Neural progenitor cell (in vitro differentiated cells): Measurements from ENCODE around the gene TMEM185B. TPM values are rescaled to one million over a fixed set of nuclear protein-coding genes. Genes with fewer than 3 reads are reported as not detected.

Experiments
- DNase-seq: peaks from one replicate; pipeline ENCODE4 v3.0.0-alpha.2; 2016; ENCODE audit warnings: low spot score
- H2AFZ ChIP-seq: fragments of 200-600 bp; sonication (generic); replicated peaks from 2 replicates; pipeline ENCODE4 v1.6.1; 2016; ENCODE audit warnings: antibody characterized with exemption
- H3F3A ChIP-seq: fragments of 200-600 bp; sonication (generic); 2 replicates; pipeline ENCODE4 v1.6.1; 2016; ENCODE audit warnings: antibody characterized with exemption, low read depth
- H3K27ac ChIP-seq: fragments of 200-600 bp; sonication (generic); 2 replicates; pipeline ENCODE4 v1.5.1; 2016; ENCODE audit warnings: mild to moderate bottlenecking
- H3K27me3 ChIP-seq: fragments of 200-600 bp; sonication (generic); 2 replicates; pipeline ENCODE4 v1.6.1; 2016; ENCODE audit warnings: mild to moderate bottlenecking, moderate library complexity
- H3K36me3 ChIP-seq: fragments of 200-600 bp; sonication (generic); 2 replicates; pipeline ENCODE4 v1.5.1; 2016
- H3K4me1 ChIP-seq: fragments of 200-600 bp; sonication (generic); 2 replicates; pipeline ENCODE4 v1.6.1; 2016; ENCODE audit warnings: mixed run types
- H3K4me2 ChIP-seq: fragments of 200-600 bp; sonication (generic); 2 replicates; pipeline ENCODE4 v1.6.1; 2016
- H3K4me3 ChIP-seq: fragments of 200-600 bp; sonication (generic); 2 replicates; pipeline ENCODE4 v1.5.1; 2016
- H3K79me2 ChIP-seq: fragments of 200-600 bp; sonication (generic); 2 replicates; pipeline ENCODE4 v1.6.1; 2016; ENCODE audit warnings: low read depth
- H3K9ac ChIP-seq: fragments of 200-600 bp; sonication (generic); 2 replicates; pipeline ENCODE4 v1.6.1; 2016
- H3K9me3 ChIP-seq: fragments of 200-600 bp; sonication (generic); 2 replicates; pipeline ENCODE4 v1.5.1; 2016; ENCODE audit warnings: low read depth
- H4K20me1 ChIP-seq: fragments of 200-600 bp; sonication (generic); 2 replicates; pipeline ENCODE4 v1.6.1; 2016; ENCODE audit warnings: low read depth
- H3K27ac Mint-ChIP-seq: 3 replicates; pipeline ENCODE4 v1.8.0; 2021; ENCODE audit warnings: mixed read lengths
- H3K27me3 Mint-ChIP-seq: 2 replicates; pipeline ENCODE4 v1.8.0; 2022; ENCODE audit warnings: low read depth, mild to moderate bottlenecking, inconsistent platforms, moderate library complexity, mixed read lengths; ENCODE audit not compliant: insufficient read depth
- H3K36me3 Mint-ChIP-seq: 3 replicates; pipeline ENCODE4 v1.8.0; 2021; ENCODE audit warnings: mixed read lengths
- H3K4me1 Mint-ChIP-seq: 3 replicates; pipeline ENCODE4 v1.8.0; 2021; ENCODE audit warnings: mixed read lengths
- H3K4me3 Mint-ChIP-seq: 3 replicates; pipeline ENCODE4 v1.8.0; 2021; ENCODE audit warnings: mild to moderate bottlenecking, moderate library complexity, mixed read lengths
- H3K9me3 Mint-ChIP-seq: 3 replicates; pipeline ENCODE4 v1.8.0; 2020; ENCODE audit warnings: mixed read lengths
- EZH2 ChIP-seq: fragments of 200-600 bp; sonication (generic); IDR thresholded peaks from 2 replicates; pipeline ENCODE4 v1.6.1; 2017; ENCODE audit warnings: antibody characterized with exemption, mild to moderate bottlenecking, moderate library complexity
- EZH2phosphoT487 ChIP-seq: fragments of 200-600 bp; sonication (generic); IDR thresholded peaks from 2 replicates; pipeline ENCODE4 v1.6.1; 2017; ENCODE audit warnings: antibody characterized with exemption
- total RNA-seq: library from RNA; depleted of rRNA; stranded (reverse); fragments of >200 nt; gene quantifications from 2 replicates; pipeline ENCODE4 v1.2.3, GENCODE V29; 2015; ENCODE audit warnings: low replicate concordance
- TF ChIP-seq, protein P1 (sequence below): fragments of 200-600 bp; sonication (generic); IDR thresholded peaks from 2 replicates; pipeline ENCODE4 v1.5.1; 2017; ENCODE audit warnings: antibody characterized with exemption, mild to moderate bottlenecking

TMEM185B gene
- total RNA-seq, 1 donor from 2014 or later: 11.1 TPM

DNA sequence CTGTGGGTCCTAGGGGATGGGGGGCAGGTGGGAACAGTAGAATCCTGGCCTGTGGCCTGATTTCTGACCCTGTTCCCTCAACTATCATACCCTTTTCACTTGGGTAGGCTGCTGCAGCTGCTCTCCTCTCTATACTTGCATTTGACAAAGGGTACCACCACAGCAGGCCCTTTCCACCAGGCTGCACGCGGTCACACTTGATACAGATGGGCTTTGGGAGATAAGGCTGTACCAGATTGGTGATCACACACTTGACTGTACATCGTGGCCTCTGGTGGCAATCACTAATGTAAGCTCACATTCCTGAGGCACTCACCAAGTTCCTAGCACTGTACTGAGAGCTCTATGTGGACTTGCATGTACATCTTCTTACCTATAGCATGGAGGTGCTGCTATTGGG lies 27.9 kb upstream of the TMEM185B start:
- TF ChIP-seq, protein P1, sequence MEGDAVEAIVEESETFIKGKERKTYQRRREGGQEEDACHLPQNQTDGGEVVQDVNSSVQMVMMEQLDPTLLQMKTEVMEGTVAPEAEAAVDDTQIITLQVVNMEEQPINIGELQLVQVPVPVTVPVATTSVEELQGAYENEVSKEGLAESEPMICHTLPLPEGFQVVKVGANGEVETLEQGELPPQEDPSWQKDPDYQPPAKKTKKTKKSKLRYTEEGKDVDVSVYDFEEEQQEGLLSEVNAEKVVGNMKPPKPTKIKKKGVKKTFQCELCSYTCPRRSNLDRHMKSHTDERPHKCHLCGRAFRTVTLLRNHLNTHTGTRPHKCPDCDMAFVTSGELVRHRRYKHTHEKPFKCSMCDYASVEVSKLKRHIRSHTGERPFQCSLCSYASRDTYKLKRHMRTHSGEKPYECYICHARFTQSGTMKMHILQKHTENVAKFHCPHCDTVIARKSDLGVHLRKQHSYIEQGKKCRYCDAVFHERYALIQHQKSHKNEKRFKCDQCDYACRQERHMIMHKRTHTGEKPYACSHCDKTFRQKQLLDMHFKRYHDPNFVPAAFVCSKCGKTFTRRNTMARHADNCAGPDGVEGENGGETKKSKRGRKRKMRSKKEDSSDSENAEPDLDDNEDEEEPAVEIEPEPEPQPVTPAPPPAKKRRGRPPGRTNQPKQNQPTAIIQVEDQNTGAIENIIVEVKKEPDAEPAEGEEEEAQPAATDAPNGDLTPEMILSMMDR: no peak
- TF ChIP-seq EZH2: no peak
- TF ChIP-seq EZH2phosphoT487: no peak
- no peaks in the 10 kb centered on the region for H3K36me3 ChIP-seq
- H2AFZ ChIP-seq: no peak overlapping the region
- Mint-ChIP-seq H3K27ac (no peak overlapping the region), H3K4me1 (peaks cover 34% of the 10 kb centered on the region), H3K27me3 (peaks cover 24% of the 10 kb centered on the region), H3K9me3 (no peaks in the 10 kb centered on the region), H3K36me3 (peaks cover 4% of the 10 kb centered on the region), H3K4me3 (peak overlapping the region; percentile 46)
- no peak overlapping the region for H3K4me2 ChIP-seq
- no peak overlapping the region for H3K27ac ChIP-seq
- no peak overlapping the region for H3K9ac ChIP-seq
- H3K4me1 ChIP-seq: peaks cover 33% of the 10 kb centered on the region
- H3K27me3 ChIP-seq: peaks cover 32% of the 10 kb centered on the region
- H3F3A ChIP-seq: peaks cover 15% of the 10 kb centered on the region
- peaks cover 9% of the 10 kb centered on the region for H4K20me1 ChIP-seq
- no peak for DNase-seq
- H3K9me3 ChIP-seq: no peaks in the 10 kb centered on the region
- no peak overlapping the region for H3K4me3 ChIP-seq
- H3K79me2 ChIP-seq: peaks cover 23% of the 10 kb centered on the region

DNA sequence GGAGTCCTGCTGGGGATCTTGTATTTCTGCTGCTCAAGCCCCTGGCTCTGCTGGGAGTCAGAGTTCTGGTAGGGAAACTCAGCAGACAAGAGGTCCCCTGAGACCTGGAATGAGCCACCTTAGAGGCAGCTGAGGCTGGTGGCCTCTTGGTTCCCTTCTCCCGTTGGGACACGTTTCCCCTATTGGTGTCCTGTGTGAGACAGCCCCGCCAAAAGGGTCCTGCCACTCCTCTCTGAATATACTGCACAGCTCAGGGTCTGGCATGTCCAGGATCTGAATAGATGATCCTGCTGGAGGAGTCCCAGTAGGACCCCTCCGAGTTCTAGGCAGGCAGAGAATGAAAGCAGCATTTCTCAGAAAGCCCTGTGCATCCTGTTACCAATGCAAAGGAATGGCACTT lies 27.4 kb upstream of the TMEM185B start:
- peaks cover 19% of the 10 kb centered on the region for H3K79me2 ChIP-seq
- peaks cover 37% of the 10 kb centered on the region for H3K4me1 ChIP-seq
- H3K4me2 ChIP-seq: no peak overlapping the region
- no peak overlapping the region for H3K4me3 ChIP-seq
- TF ChIP-seq, protein P1: no peak
- no peak for TF ChIP-seq EZH2phosphoT487
- no peak for TF ChIP-seq EZH2
- Mint-ChIP-seq H3K27me3 (peaks cover 25% of the 10 kb centered on the region), H3K27ac (no peak overlapping the region), H3K36me3 (peaks cover 2% of the 10 kb centered on the region), H3K4me1 (peaks cover 38% of the 10 kb centered on the region), H3K9me3 (no peaks in the 10 kb centered on the region), H3K4me3 (no peak overlapping the region)
- H4K20me1 ChIP-seq: peaks cover 9% of the 10 kb centered on the region
- peaks cover 15% of the 10 kb centered on the region for H3F3A ChIP-seq
- no peaks in the 10 kb centered on the region for H3K36me3 ChIP-seq
- H3K27ac ChIP-seq: no peak overlapping the region
- no peak overlapping the region for H2AFZ ChIP-seq
- H3K9me3 ChIP-seq: no peaks in the 10 kb centered on the region
- no peak overlapping the region for H3K9ac ChIP-seq
- H3K27me3 ChIP-seq: peaks cover 32% of the 10 kb centered on the region
- DNase-seq: no peak

DNA sequence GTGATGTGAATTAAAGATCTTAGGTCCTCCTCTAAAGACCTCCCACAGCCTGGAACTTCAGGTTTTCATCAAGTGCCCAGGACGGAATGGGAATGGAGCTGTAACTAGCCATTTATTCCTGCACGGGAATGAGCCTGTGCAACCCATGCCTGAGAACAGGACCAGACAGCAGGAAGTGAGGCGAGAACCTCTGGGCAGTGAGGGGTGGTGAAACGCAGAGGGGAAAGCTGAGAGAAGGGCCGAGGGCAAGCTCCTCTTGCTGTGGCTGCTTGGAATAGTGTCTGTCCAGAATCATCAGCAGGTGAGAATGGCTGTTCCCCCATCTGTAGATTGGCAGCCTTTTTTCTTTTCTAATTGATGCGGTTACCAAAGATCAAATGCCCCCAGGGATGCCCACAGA lies 24.7 kb upstream of the TMEM185B start:
- H3K36me3 ChIP-seq: no peaks in the 10 kb centered on the region
- no peak overlapping the region for H3K4me3 ChIP-seq
- no peaks in the 10 kb centered on the region for H3K79me2 ChIP-seq
- H2AFZ ChIP-seq: no peak overlapping the region
- no peak for DNase-seq
- H3K9ac ChIP-seq: no peak overlapping the region
- Mint-ChIP-seq H3K36me3 (no peaks in the 10 kb centered on the region), H3K4me3 (no peak overlapping the region), H3K4me1 (peaks cover 36% of the 10 kb centered on the region), H3K27me3 (peaks cover 15% of the 10 kb centered on the region), H3K9me3 (no peaks in the 10 kb centered on the region), H3K27ac (no peak overlapping the region)
- no peaks in the 10 kb centered on the region for H4K20me1 ChIP-seq
- H3K27me3 ChIP-seq: peaks cover 28% of the 10 kb centered on the region
- no peaks in the 10 kb centered on the region for H3K9me3 ChIP-seq
- no peak overlapping the region for H3K4me2 ChIP-seq
- peaks cover 4% of the 10 kb centered on the region for H3F3A ChIP-seq
- TF ChIP-seq, protein P1: no peak
- no peak for TF ChIP-seq EZH2phosphoT487
- TF ChIP-seq EZH2: no peak
- peaks cover 24% of the 10 kb centered on the region for H3K4me1 ChIP-seq
- no peak overlapping the region for H3K27ac ChIP-seq
